Measurements from ENCODE around the gene ACOT9. TPM values are rescaled to one million over a fixed set of nuclear protein-coding genes. Genes with fewer than 3 reads are reported as not detected.
A peak's percentile ranks its signal among the peaks of the same experiment; 100 is the strongest.

The ACOT9 gene
- total RNA-seq, 6 experiments from 2014 or later = 8.9 to 20.2 (median 14.6) TPM

- Histone ChIP-seq H3K36me3 (peaks cover 0 to 15% (median 4%) of the 10 kb centered on the region in 4 donors), H3K27ac (no peak overlapping the region), H3K9me3 (no peaks in the 10 kb centered on the region), H3K4me3 (no peak overlapping the region), H3K27me3 (no peaks in the 10 kb centered on the region), H3K4me1 (no peaks in the 10 kb centered on the region)
- no peak for DNase-seq
- 63% methylated on average over 6 of the region's 6 CpGs for WGBS (ENCODE audit: insufficient coverage, low coverage, low lambda C conversion rate, missing lambda C conversion rate)
- ATAC-seq = peak in 1 of 4 donors; percentile 45
- intact Hi-C loops (cut with DNase I) = no loop called here
- no peak for TF ChIP-seq CTCF (IDR thresholded peaks at IDR 0.05)
- TF ChIP-seq POLR2A (IDR thresholded peaks at IDR 0.05) = no peak
These were observed 16.9 kb downstream of the ACOT9 start for GRCh38 chrX:23726191-23726590.

GRCh38 chrX:23720117-23720677 lies 22.9 kb downstream of the ACOT9 start:
- H3K27ac ChIP-seq = no peak overlapping the region
- peaks cover 0 to 10% (median 4%) of the 10 kb centered on the region in 4 donors for H3K36me3 ChIP-seq
- intact Hi-C loops (cut with DNase I) = no loop called here
- H3K27me3 ChIP-seq = no peaks in the 10 kb centered on the region
- 72% methylated on average over 8 of the region's 8 CpGs for WGBS (ENCODE audit: insufficient coverage, low coverage, low lambda C conversion rate, missing lambda C conversion rate)
- no peak overlapping the region for H3K4me3 ChIP-seq
- H3K9me3 ChIP-seq = no peaks in the 10 kb centered on the region
- no peak for DNase-seq
- ATAC-seq = no peak
- no peaks in the 10 kb centered on the region for H3K4me1 ChIP-seq
- TF ChIP-seq POLR2A (IDR thresholded peaks at IDR 0.05) (no peak), CTCF (IDR thresholded peaks at IDR 0.05) (no peak)

GRCh38 chrX:23705235-23705634 lies 37.8 kb downstream of the ACOT9 start:
- no peak overlapping the region for H3K4me3 ChIP-seq
- peaks cover 0 to 27% (median 0%) of the 10 kb centered on the region in 4 donors for H3K36me3 ChIP-seq
- intact Hi-C loops (cut with DNase I) = no loop called here
- 85% methylated on average over 5 of the region's 5 CpGs for WGBS (ENCODE audit: insufficient coverage, low coverage, low lambda C conversion rate, missing lambda C conversion rate)
- no peak overlapping the region for H3K27ac ChIP-seq
- no peak for ATAC-seq
- H3K9me3 ChIP-seq = no peaks in the 10 kb centered on the region
- no peak for DNase-seq
- no peaks in the 10 kb centered on the region for H3K4me1 ChIP-seq
- no peak for TF ChIP-seq CTCF (IDR thresholded peaks at IDR 0.05)
- TF ChIP-seq POLR2A (IDR thresholded peaks at IDR 0.05) = no peak
- no peaks in the 10 kb centered on the region for H3K27me3 ChIP-seq

GRCh38 chrX:23704673-23705206 lies 38.3 kb downstream of the ACOT9 start:
- no peak for DNase-seq
- Histone ChIP-seq H3K36me3 (peaks cover 0 to 27% (median 0%) of the 10 kb centered on the region in 4 donors), H3K4me3 (no peak overlapping the region), H3K4me1 (no peaks in the 10 kb centered on the region), H3K27me3 (no peaks in the 10 kb centered on the region), H3K9me3 (no peaks in the 10 kb centered on the region), H3K27ac (no peak overlapping the region)
- TF ChIP-seq CTCF (IDR thresholded peaks at IDR 0.05) = no peak
- no peak for TF ChIP-seq POLR2A (IDR thresholded peaks at IDR 0.05)
- no peak for ATAC-seq
- intact Hi-C loops (cut with DNase I) = no loop called here
- WGBS (ENCODE audit: insufficient coverage, low coverage, low lambda C conversion rate, missing lambda C conversion rate) = 77% methylated on average over 5 of the region's 5 CpGs
